GM19240 (cell line): ENCODE measurements around the gene FAM216B.
"Not testable (repeated sequence)": the region's sequence is repeated elsewhere in the genome, so short reads cannot be mapped to it uniquely, and the experiment has no call there.

Source experiments
- DNase-seq: peaks from one replicate; pipeline ENCODE4 v3.0.0; 2011; ENCODE audit warnings: low spot score; ENCODE audit not compliant: insufficient read length

FAM216B gene

GRCh38 chr13:42780044-42780443 is 1.3 kb upstream of the FAM216B start:
- no peak for DNase-seq

GRCh38 chr13:42786715-42787114 is 5.3 kb downstream of the FAM216B start:
- no peak for DNase-seq

- DNase-seq: no peak
Measured at GRCh38 chr13:42788601-42789000, 7.2 kb downstream of the FAM216B start.

GRCh38 chr13:42792154-42792553 is 10.8 kb downstream of the FAM216B start:
- DNase-seq: no peak

GRCh38 chr13:42794577-42795275 is 13.3 kb downstream of the FAM216B start:
- DNase-seq: no peak

GRCh38 chr13:42795666-42796065 is 14.3 kb downstream of the FAM216B start:
- no peak for DNase-seq

- DNase-seq: no peak
Measured at GRCh38 chr13:42796747-42797356, 15.5 kb downstream of the FAM216B start.

GRCh38 chr13:42798118-42798517 is 16.7 kb downstream of the FAM216B start:
- DNase-seq: no peak

- DNase-seq: no peak
Measured at GRCh38 chr13:42800109-42800643, 18.8 kb downstream of the FAM216B start.

- no peak for DNase-seq
Measured at GRCh38 chr13:42803563-42804204, 22.3 kb downstream of the FAM216B start.

- no peak for DNase-seq
Measured at GRCh38 chr13:42804244-42804874, 23.0 kb downstream of the FAM216B start.

- no peak for DNase-seq
Measured at GRCh38 chr13:42807241-42807640, 25.9 kb downstream of the FAM216B start.

GRCh38 chr13:42807866-42808265 is 26.5 kb downstream of the FAM216B start:
- DNase-seq: no peak

GRCh38 chr13:42808341-42808940 is 27.1 kb downstream of the FAM216B start:
- no peak for DNase-seq

- DNase-seq: no peak
Measured at GRCh38 chr13:42812316-42812715, 30.9 kb downstream of the FAM216B start.

GRCh38 chr13:42814868-42815267 is 33.5 kb downstream of the FAM216B start:
- DNase-seq: no peak

GRCh38 chr13:42815681-42816080 is 34.3 kb downstream of the FAM216B start:
- no peak for DNase-seq

- DNase-seq: no peak
Measured at GRCh38 chr13:42816538-42816937, 35.2 kb downstream of the FAM216B start.

- not testable (repeated sequence) for DNase-seq
Measured at GRCh38 chr13:42819687-42820086, 38.3 kb downstream of the FAM216B start.

- no peak for DNase-seq
Measured at GRCh38 chr13:42820451-42820850, 39.1 kb downstream of the FAM216B start.

- no peak for DNase-seq
Measured at GRCh38 chr13:42821437-42821836, 40.1 kb downstream of the FAM216B start.
